GM23248 (cell line): Measurements from ENCODE around the gene DPYD.

ENCODE experiments used
- EZH2 ChIP-seq: fragments of 200-600 bp; sonication (generic); IDR thresholded peaks from 2 replicates; pipeline ENCODE4 v1.6.1; 2018; ENCODE audit warnings: antibody characterized with exemption, mild to moderate bottlenecking; ENCODE audit not compliant: insufficient read depth, poor library complexity, severe bottlenecking
- EZH2phosphoT487 ChIP-seq: fragments of 200-600 bp; sonication (generic); IDR thresholded peaks from 2 replicates; pipeline ENCODE4 v1.6.1; 2018; ENCODE audit warnings: antibody characterized with exemption, moderate library complexity, mild to moderate bottlenecking, low read depth; ENCODE audit not compliant: insufficient read depth

GRCh38 chr1:97245682-97246081 lies 675.2 kb downstream of the DPYD start:
- TF ChIP-seq EZH2: no peak
- no peak for TF ChIP-seq EZH2phosphoT487
